Activated CD4-positive, alpha-beta T cell treated with anti-CD3 and anti-CD28 coated beads for 24 hours (primary cell): ENCODE measurements around the gene ACER3.
"Not testable (repeated sequence)": the region's sequence is repeated elsewhere in the genome, so short reads cannot be mapped to it uniquely, and the experiment has no call there.

Experiments
- DNase-seq, 2 donors: peaks; one replicate each; pipeline ENCODE4 v3.0.0-alpha.2; 2020; ENCODE audit warnings: low read depth in 2 of 2

Gene ACER3

DNA sequence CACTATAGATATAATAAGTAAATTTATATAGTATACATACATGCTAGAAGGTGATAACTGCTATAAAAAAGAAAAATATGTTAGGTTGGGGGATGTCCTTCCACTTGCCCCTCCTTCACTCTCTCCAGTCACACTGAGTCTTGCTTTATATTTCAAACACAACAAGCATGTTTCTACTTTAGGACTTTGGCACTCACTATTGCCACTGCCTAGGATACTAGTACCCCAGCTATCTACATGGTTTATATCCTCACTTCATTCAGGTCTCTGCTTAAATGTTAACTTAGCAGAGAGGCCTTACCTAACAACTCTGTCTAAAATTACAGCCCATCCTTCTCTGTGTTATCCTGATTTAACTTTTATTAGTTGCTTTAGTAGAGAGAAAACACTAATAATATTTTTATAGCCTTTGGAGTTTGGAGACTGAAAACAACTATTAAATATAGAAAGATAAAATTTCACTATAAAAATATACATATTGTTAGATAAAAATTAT is 134.4 kb downstream of the ACER3 start:
- DNase-seq: no peak

GRCh38 chr11:76997512-76997911 is 136.8 kb downstream of the ACER3 start:
- no peak for DNase-seq

- DNase-seq: no peak
Measured at GRCh38 chr11:76999597-76999996, 138.9 kb downstream of the ACER3 start.

- DNase-seq: no peak
Measured at GRCh38 chr11:77001613-77002012, 140.9 kb downstream of the ACER3 start.

- no peak for DNase-seq
Measured at GRCh38 chr11:77002776-77003175, 142.1 kb downstream of the ACER3 start.

DNA sequence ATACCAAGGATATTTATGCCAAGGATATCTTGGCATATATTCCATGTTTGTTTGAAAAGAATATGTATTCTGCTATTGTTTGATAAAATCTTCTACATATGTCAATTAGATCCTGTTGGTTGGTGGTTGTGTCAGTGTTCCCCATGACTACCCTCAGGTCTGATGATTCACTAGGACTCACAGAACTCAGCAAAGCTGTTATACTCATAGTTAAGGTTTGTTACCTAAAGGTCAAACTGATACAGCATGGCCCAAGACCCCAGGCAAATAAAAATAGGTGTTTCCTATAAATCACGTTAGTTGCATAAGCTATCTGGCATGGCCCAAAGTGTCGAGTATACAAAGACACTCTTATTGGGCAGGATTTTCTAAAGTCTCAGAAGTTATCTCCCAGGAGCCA is 143.2 kb downstream of the ACER3 start:
- DNase-seq: no peak

GRCh38 chr11:77009533-77010160 is 148.9 kb downstream of the ACER3 start:
- DNase-seq: no peak

DNA sequence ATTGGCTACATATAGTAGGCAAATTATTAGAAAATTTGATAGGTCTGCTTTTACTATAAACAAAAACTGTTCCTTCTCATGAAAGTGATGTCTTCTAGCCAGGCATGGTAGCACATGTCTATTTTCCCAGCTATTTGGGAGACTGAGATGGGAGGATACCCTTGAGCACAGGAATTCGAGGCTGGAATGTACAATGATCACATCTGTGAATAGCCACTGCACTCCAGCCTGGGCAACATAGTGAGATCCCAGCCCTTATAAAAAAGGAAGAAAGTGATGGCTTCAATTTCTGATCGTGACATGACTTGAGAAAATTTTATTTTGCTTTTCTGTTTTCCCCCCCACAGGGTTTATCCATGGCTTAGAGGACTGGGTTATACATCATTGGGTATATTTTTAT is 154.0 kb downstream of the ACER3 start:
- no peak for DNase-seq

- not testable (repeated sequence) for DNase-seq
Measured at GRCh38 chr11:77018396-77018924, 157.7 kb downstream of the ACER3 start.

DNA sequence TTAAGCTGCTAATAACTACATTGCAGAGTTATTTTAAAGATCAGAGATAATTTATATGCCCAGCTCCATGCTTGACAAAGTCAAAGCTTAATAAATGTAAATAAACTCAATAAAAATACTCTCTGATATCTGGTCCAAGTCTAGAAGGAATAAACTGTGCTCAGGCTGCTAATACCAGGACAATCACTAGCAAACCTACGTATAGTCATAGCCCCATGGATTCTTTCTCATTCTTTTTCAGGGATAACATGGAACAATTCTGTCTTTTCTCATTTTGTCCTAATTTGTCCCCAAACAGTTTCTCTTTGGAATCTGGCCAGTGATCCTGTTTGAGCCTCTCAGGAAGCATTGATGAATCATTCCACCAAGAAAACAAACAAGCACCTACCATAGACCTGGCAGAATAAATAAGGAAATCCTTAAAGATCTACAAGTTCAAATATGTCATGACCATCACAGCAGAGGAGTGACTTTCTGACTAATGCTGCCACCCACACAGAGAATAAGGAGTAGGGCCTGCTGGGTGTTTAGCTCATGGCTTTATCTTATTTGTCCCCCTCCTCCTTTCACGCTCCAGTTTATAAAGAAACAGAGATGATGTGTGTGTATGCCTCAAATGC is 159.4 kb downstream of the ACER3 start:
- DNase-seq: no peak

GRCh38 chr11:77020734-77021133 is 160.0 kb downstream of the ACER3 start:
- DNase-seq: no peak

DNA sequence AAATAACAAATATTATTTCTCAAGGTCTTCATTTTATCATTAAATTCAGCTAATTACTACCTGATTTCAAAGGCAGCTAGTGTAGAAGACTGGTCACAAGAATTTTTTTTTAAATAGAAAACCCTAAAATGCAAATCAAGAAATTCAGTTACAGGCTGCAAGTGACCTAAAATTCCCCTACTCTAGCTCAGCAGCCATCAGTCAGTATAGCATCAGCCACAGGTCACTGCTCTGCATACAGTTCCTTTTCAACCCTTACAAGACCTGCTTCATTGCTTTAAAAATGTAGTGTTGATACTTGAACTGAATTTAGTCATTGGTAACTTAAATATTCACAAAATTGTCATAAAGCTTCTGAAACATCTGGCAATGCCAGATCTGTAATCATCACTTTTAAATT is 164.0 kb downstream of the ACER3 start:
- no peak for DNase-seq

DNA sequence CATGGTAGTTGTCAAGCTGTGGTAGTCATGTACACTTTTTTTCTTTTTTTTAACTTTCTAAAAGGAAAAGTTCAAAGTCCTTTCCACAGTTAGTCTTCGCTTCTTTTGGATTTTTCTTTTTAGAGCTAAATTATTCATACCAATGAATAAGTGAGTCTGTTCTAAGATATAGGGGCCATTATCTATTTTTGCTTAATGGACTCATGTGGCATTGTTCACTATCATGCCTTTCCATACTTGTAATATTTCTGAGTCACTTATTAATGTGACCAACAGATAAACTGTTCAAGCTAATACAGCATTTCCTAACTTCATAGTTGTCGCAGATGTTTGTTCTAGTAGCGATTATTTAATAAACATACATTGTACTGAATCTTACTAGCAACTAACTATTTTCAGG is 165.5 kb downstream of the ACER3 start:
- no peak for DNase-seq

GRCh38 chr11:77026743-77027142 is 166.0 kb downstream of the ACER3 start:
- DNase-seq: no peak

- no peak for DNase-seq
Measured at GRCh38 chr11:77027275-77027674, 166.6 kb downstream of the ACER3 start.

GRCh38 chr11:77029829-77030228 is 169.1 kb downstream of the ACER3 start:
- DNase-seq: no peak

DNA sequence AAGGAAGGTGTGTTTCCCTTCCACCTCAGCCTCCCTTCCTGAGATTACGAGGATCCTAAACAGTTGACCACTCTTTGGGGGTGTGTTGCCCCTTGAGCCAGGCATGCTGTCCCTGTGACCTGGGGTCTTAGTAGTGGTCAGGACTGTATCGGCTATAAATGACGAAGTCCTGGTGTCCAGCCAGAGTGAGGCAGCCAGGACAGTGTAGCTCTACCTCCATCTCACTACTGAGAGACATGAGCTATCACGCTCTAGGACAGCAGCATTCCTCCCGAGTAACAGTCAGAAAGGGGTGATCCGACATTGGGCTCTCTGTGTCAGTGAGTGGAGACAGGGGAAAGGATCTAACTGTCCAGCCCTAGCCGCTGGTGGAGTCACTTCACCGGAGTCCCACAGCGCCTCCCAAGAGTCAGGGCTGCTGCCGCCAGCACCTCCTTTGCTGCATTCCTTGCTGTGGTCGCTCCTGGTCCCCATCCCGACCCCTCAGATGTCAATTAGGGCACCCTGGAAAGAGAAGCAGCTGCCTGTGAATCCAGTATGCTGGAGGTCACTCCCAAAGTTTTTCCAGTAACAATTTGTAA is 170.2 kb downstream of the ACER3 start:
- DNase-seq: no peak

- no peak for DNase-seq
Measured at GRCh38 chr11:77031599-77031998, 170.9 kb downstream of the ACER3 start.

GRCh38 chr11:77035039-77035438 is 174.3 kb downstream of the ACER3 start:
- no peak for DNase-seq

GRCh38 chr11:77035580-77035979 is 174.9 kb downstream of the ACER3 start:
- no peak for DNase-seq

- no peak for DNase-seq
Measured at GRCh38 chr11:77036398-77036797, 175.7 kb downstream of the ACER3 start.

GRCh38 chr11:77037057-77037456 is 176.3 kb downstream of the ACER3 start:
- DNase-seq: no peak
